ENCODE results near the gene CUX1. TPM values are rescaled to one million over a fixed set of nuclear protein-coding genes. Genes with fewer than 3 reads are reported as not detected.

The CUX1 gene
- total RNA-seq, 1 experiment from 2014 or later, result 54.8 TPM

GRCh38 chr7:102075553-102076135 is 258.2 kb downstream of the CUX1 start:
- no peak for TF ChIP-seq CTCF (IDR thresholded peaks at IDR 0.05; ENCODE audit: unreplicated experiment)
- H3K36me3 Mint-ChIP-seq (ENCODE audit: insufficient read depth, unreplicated experiment), result no peaks in the 10 kb centered on the region
- H3K27ac Mint-ChIP-seq (ENCODE audit: unreplicated experiment), result no peak overlapping the region

GRCh38 chr7:102077081-102077480 is 259.7 kb downstream of the CUX1 start:
- no peak for DNase-seq
- CTCF ChIA-PET, result no interaction called here
- Mint-ChIP-seq H3K27me3 (ENCODE audit: unreplicated experiment) (no peaks in the 10 kb centered on the region), H3K27ac (ENCODE audit: unreplicated experiment) (no peak overlapping the region), H3K36me3 (ENCODE audit: insufficient read depth, unreplicated experiment) (no peaks in the 10 kb centered on the region), H3K4me3 (ENCODE audit: low read depth, unreplicated experiment) (no peak overlapping the region), H3K9me3 (ENCODE audit: low read depth, unreplicated experiment) (no peaks in the 10 kb centered on the region), H3K4me1 (ENCODE audit: low read depth, unreplicated experiment) (no peaks in the 10 kb centered on the region)
- TF ChIP-seq CTCF (IDR thresholded peaks at IDR 0.05; ENCODE audit: unreplicated experiment), result no peak
- intact Hi-C loops (cut with micrococcal nuclease; ENCODE audit: unreplicated experiment), result no loop called here
- no TSS peak for BruUV-seq (replicated peaks)

More at GRCh38 chr7:102075553-102076135, 258.2 kb downstream of the CUX1 start:
- BruUV-seq (replicated peaks), result no TSS peak
- Mint-ChIP-seq H3K9me3 (ENCODE audit: low read depth, unreplicated experiment) (no peaks in the 10 kb centered on the region), H3K27me3 (ENCODE audit: unreplicated experiment) (no peaks in the 10 kb centered on the region), H3K4me1 (ENCODE audit: low read depth, unreplicated experiment) (no peaks in the 10 kb centered on the region), H3K4me3 (ENCODE audit: low read depth, unreplicated experiment) (no peak overlapping the region)
- no peak for DNase-seq
- intact Hi-C loops (cut with micrococcal nuclease; ENCODE audit: unreplicated experiment), result no loop called here
- CTCF ChIA-PET, result no interaction called here

- no peak for DNase-seq
- no TSS peak for BruUV-seq (replicated peaks)
- Mint-ChIP-seq H3K27ac (ENCODE audit: unreplicated experiment) (no peak overlapping the region), H3K4me3 (ENCODE audit: low read depth, unreplicated experiment) (no peak overlapping the region), H3K4me1 (ENCODE audit: low read depth, unreplicated experiment) (no peaks in the 10 kb centered on the region), H3K36me3 (ENCODE audit: insufficient read depth, unreplicated experiment) (no peaks in the 10 kb centered on the region), H3K9me3 (ENCODE audit: low read depth, unreplicated experiment) (no peaks in the 10 kb centered on the region), H3K27me3 (ENCODE audit: unreplicated experiment) (no peaks in the 10 kb centered on the region)
- CTCF ChIA-PET, result no interaction called here
- intact Hi-C loops (cut with micrococcal nuclease; ENCODE audit: unreplicated experiment), result no loop called here
- TF ChIP-seq CTCF (IDR thresholded peaks at IDR 0.05; ENCODE audit: unreplicated experiment), result no peak
These were observed 262.0 kb downstream of the CUX1 start for GRCh38 chr7:102079140-102080018.

GRCh38 chr7:102080019-102080433 is 262.6 kb downstream of the CUX1 start:
- DNase-seq, result no peak
- intact Hi-C loops (cut with micrococcal nuclease; ENCODE audit: unreplicated experiment), result no loop called here
- no peaks in the 10 kb centered on the region for H3K4me1 Mint-ChIP-seq (ENCODE audit: low read depth, unreplicated experiment)
- H3K27ac Mint-ChIP-seq (ENCODE audit: unreplicated experiment), result no peak overlapping the region
- TF ChIP-seq CTCF (IDR thresholded peaks at IDR 0.05; ENCODE audit: unreplicated experiment), result no peak
- no TSS peak for BruUV-seq (replicated peaks)
- H3K36me3 Mint-ChIP-seq (ENCODE audit: insufficient read depth, unreplicated experiment), result no peaks in the 10 kb centered on the region
- H3K27me3 Mint-ChIP-seq (ENCODE audit: unreplicated experiment), result no peaks in the 10 kb centered on the region
- CTCF ChIA-PET, result no interaction called here
- H3K9me3 Mint-ChIP-seq (ENCODE audit: low read depth, unreplicated experiment), result no peaks in the 10 kb centered on the region
- no peak overlapping the region for H3K4me3 Mint-ChIP-seq (ENCODE audit: low read depth, unreplicated experiment)
